NCI-H748 (cell line): ENCODE measurements around the gene SERPINE2.
"Not testable (repeated sequence)": the region's sequence is repeated elsewhere in the genome, so short reads cannot be mapped to it uniquely, and the experiment has no call there.

ENCODE experiments used
- DNase-seq: peaks from one replicate; lab custom pipeline; 2025; ENCODE audit not compliant: unreplicated experiment; lab: John Stamatoyannopoulos, UW

Gene SERPINE2

DNA sequence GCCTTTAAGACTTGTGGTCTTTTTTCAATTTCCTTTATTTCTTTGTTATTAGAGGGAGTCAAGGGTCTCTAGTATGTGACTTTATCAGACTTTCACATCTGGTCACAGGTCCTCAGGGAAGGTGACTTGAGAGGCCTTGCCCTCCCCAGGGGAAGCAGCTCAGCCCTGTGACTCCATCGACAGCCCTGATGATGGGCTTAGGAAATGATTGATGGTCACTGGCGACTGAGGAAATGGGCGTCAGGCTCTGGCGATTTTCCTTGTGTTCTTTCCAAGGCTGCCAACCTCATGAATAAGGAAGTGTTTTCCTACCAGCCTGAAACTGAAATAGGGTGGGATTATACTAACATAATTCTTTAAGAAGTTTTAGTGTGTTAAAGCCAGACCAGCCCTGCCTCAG lies 21.1 kb downstream of the SERPINE2 start:
- DNase-seq, result no peak

DNA sequence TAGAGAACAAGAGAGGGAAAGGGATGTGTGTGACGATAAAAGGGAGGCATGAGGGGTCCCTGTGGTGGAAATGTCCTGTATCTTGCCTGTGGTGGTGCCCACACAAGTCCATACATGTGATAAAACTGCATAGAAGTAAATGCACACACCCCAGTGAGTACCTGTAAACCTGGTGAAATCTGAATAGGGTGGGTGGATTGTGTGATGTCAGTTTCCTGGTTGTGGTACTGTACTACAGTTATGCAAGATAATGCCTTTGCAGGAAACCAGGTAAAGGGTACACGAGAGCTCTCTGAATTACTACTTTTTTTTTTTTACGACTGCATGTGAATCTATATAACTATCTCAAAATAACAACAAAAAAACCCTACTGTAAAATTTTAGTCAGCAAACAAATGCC lies 22.1 kb downstream of the SERPINE2 start:
- no peak for DNase-seq

DNA sequence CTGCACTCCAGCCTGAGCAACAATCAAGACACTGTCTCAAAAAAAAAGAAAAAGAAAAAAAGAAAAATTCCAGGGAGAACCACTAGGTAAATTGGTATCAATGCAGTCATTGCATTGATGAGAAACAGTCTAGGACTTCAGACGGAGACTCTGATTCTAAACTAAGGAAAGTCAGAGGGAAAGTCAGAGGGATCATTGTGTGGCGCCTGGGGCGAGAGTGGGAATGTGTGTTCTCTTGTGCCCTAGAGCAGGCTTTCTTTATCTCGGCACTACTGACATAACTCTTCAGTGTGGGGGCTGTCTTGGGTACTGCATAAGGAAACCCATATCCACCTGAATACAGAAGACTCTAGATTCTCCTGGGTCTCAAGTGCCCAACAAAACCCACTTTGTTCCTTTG lies 24.8 kb downstream of the SERPINE2 start:
- no peak for DNase-seq

DNA sequence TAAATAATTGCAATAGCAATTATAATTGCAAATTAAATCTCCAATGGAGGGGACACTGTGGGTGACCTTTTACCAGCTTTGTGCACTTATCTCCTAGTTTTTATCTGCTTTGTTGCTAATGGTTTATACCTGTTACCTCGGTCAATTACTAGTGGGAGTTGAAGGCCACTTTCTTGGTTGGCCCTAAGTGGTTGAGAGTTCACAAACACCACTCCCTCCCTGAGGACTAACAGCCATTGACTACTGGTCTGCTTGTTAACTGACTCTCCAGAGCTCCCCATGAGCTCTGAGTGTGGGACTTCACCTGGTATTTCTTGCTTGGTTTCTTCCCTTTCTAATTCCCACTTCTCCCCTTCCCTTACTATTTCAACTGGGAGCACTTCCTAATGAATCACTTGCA lies 27.2 kb downstream of the SERPINE2 start:
- no peak for DNase-seq

DNA sequence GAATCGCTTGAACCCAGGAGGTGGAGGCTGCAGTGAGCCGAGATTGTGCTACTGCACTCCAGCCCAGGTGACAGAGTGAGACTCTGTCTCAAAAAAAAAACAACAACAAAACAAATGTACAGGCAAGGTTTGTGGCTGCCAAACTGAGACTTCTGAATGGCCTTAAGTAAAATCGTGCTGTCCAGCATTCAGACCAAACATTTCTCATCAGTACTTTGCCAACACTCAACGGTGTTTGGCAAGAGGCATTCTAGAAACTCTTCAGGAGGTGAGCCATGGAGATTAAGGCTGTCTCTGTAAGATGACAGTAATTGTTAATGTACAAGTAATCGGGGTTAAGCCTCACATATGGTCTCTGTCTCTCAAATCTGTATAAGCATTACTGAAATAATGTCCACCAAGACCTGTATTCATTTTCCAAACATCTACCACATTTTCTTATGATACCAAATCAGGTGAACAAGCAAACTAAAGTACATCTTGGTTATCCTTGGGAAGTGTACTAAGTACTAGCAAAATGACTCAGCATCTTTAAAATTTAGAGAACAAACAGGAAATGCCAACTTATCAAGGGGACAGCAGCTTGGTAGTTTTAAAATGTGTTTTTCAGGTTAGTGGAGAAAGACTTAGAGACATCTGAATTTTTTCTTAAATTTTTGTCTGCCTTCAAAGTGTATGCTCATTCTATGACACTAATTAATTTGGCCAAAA lies 29.3 kb downstream of the SERPINE2 start:
- DNase-seq, result no peak

DNA sequence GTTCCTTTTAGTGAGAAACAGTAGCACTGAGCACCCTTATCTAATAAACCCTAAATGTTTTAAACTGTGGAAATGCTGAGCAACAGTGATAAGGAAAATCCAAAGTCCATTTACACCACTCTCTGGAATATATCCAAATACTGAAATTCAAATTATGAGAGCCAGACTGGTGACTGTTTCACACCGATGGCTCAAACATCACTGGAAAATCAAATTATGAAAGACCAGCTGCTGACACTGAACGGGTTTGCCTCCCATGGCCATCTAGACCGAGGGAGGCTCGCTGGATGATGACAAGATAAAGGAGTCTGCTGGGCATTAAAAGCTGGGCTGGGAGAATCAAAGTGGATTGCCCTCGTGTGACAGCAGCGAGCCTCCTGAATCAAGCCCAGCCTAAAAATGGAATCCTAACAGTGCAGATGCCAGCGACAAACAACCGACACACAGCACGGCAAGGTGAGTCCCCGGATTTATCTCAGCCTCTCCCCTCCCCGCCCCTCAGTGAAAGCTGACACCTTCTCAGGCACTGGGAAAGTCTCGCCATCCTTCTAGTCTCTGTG lies 30.3 kb downstream of the SERPINE2 start:
- no peak for DNase-seq

DNA sequence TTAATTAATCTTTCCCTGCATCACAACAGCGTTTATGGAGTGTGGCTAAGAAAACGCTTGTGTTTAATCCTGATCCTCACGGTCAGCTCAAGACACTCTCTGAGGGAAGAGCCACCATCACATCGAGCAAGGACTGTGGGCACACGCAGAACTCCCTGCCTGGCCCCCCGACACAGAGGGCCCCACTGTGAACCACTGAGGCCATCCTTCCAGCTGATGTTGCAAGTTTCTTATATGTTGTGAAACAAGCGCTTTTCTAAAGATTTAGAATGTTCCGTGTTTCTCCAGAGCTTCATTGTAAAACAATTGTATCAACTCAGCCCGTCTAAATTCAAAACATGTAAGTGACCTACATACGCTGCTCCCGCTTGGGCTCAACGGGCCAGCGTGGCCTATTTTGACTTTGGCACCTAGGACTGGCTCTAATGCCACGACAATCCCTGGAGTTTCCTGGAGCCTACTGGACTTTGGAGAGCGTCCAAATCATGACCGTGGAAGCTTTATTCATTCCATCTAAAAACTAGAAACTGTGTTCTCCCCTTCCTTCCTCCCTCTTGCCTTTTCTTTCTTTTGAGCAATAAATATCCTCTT lies 34.9 kb downstream of the SERPINE2 start:
- no peak for DNase-seq

DNA sequence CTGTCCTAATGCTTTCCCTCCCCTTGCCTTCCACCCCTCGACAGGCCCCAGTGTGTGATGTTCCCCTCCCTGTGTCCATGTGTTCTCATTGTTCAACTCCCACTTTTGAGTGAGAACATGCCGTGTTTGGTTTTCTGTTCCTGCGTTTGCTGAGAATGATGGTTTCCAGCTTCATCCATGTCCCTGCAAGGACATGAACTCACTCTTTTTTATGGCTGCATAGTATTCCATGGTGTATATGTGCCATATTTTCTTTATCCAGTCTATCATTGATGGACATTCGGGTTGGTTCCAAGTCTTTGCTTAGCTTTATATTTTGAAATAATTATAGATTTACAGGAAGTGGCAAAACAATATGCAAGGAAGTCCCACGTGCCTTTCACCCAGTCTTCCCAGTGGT lies 38.4 kb downstream of the SERPINE2 start:
- DNase-seq, result not testable (repeated sequence)

DNA sequence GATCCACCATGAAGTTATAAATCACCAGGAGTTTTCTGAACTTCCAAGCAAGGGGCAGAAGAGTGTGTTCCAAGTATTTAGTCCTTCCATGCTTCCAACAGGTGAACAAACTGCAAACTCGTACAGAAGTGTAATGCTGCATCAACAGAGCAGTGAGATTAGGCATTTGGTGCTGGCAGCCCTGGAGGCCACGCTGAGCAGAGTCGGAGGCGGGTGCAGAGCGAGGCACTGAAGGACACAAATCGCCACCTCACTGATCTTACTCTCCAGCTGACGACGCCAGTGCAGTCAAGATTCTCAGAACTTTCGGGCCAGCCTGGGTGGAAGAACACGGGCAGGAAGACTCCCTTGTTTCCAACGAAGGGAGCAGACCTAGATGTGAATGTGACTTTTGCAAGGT lies 39.2 kb downstream of the SERPINE2 start:
- no peak for DNase-seq

DNA sequence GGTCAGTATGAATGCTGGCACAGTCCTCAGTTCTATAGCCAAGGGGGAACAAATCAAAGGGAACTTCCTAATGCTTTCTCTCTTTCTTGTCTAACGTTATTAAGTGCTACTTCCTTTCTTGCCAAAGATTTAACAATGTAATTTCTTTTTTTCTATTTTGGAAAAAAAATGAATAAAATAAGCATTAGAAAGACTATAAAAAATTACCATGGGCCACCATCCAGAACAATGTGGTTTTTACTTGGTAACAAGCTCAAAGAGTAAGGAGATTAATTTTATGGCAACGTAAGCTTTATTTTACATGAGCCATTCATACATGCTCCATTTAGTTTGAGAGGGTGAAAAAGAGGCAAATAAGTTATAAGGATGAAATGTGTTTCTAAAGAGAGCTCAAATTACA lies 40.1 kb downstream of the SERPINE2 start:
- no peak for DNase-seq

DNA sequence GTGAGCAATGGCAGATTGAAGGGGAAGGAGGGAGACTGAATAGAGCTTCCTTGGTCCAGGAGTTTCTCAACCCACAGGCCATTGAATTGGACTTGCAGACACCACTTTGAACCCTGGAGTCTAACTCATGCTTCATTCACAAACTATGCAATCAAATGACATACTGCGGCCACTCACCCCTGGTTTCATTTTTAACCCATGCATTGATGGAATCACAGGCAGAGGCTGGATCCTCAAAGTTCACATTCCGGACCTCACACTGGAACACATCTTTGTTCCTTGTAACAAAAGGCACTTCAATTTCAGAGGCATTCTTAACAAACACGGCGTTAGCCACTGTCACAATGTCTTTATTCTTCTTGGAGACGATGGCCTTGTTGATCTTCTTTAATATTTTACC lies 41.1 kb downstream of the SERPINE2 start:
- no peak for DNase-seq

DNA sequence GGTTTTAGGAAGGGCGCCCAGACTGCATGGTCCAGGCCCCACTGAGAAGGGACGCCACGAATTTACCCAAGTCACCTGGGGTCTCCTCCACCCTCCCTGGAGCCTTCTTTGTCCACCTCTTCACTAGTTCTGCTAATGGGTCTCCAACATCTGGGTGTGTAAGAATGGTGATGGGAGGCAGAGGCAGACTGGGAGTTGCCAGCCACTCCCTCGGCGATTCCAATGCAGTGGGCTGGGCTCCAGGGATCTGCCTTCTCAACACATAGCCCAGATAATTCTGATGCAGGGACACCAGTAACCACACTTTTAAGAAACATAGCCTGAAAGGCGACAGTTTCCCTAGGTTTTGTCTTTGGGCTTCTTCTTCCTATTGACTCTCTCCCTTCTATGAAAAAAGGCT lies 42.7 kb downstream of the SERPINE2 start:
- no peak for DNase-seq

DNA sequence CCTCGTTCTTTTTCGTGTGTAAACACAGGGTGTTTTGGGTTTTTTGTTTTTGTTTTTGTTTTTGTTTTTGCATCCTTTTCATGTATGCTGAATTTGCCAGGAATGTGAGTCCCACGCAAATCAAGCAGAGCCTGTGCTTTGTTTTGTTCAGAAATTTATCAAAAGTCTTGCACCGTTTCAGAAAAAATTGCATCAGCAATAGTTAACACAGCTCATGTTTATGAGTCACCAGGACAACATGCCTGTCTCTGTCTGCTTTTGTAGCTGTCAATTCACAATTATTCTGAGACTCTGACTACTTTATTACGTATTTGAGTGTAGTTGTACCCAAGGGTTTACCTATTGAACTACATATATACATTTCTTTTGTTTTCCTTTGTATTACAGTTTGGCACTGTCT lies 43.5 kb downstream of the SERPINE2 start:
- DNase-seq, result no peak

DNA sequence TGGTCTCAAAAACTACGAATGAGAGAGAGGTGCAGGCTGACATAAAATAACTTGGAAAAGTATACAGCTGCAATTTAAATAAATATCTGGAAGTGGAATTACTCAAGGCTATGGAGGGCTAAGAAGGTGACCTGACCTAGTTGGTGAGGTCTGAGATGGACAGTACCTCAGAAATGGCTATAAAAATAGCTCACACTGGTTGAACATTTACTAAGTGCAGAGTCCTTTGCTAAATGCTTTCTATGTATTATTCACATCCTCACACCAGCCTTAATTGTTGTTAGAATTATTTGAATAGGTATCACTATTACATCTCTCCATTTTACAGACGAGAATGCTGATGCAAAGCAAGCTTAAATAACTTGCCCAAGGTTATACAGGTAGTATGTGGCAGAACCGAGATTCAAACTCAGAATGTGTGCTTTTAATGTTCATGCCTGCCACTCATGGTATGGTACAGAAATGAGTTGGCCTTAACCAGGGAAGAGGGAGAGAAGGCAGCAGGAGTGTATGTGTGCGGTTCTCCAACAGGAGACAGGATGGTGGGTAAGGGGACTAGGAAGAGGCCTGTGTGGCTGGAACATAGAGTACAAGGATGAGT lies 44.4 kb downstream of the SERPINE2 start:
- no peak for DNase-seq

DNA sequence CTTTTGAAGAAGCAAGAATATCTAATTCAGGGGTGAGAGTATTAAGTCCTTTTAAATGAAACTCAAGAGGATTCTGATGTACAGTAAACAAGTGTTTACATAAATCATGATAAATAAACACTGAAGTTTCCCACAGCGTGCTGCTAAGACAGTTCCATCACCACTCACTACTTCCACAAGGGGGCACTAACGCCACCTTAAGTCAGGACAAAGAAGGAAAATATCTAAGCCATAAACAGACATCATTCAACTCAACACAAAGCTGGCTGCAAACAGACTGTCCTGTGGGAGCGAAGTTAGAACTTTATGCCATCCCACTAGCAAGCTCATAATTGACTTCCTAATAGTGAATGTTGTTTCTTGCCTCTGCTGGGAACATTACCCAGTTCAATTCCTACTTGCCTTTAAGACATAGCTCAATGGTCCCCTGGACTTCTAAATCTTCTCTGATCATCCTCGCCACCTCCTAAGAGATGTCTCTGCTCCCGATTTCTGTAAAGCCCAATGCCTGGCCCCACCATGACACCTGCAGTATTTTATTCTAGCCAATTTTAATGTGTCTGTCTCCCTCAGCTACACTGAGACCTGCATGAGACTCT lies 45.4 kb downstream of the SERPINE2 start:
- DNase-seq, result peak; percentile 69

DNA sequence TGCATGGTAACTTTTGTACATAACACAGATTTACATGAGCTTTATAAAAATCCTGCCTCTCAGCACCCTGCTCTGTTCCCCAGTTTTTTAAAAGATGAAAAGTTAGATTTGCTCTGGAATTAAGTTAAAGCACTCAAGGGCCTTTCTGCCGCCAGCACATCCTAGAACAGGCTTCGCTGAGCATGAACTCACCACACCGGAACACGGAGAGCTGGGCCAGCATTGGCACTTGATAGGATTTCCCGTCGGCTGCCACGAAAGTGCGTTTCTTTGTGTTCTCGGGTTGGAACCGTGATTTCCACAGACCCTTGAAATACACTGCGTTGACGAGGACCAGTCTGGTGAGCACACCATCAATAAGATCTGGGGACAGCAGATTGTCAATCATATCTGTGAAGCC lies 47.5 kb downstream of the SERPINE2 start:
- no peak for DNase-seq

DNA sequence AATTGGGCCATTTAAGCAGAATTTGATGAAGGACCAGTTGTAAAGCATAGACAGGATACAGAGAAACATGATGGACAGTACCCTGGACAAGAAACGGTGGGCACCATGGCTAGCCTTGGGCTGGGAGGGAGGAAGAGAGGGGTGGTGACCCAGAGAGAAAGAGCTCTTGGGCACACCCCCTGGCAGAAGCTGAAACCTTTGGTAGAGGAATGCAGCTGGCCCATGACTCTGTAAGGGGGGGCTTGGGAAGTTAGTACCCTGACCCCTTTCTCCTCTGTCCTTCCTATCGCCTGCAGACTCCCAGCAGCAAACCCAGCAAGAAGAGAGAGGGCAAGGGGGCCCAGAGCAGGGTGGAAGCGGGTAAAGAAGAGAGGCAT lies 49.2 kb downstream of the SERPINE2 start:
- DNase-seq, result no peak

DNA sequence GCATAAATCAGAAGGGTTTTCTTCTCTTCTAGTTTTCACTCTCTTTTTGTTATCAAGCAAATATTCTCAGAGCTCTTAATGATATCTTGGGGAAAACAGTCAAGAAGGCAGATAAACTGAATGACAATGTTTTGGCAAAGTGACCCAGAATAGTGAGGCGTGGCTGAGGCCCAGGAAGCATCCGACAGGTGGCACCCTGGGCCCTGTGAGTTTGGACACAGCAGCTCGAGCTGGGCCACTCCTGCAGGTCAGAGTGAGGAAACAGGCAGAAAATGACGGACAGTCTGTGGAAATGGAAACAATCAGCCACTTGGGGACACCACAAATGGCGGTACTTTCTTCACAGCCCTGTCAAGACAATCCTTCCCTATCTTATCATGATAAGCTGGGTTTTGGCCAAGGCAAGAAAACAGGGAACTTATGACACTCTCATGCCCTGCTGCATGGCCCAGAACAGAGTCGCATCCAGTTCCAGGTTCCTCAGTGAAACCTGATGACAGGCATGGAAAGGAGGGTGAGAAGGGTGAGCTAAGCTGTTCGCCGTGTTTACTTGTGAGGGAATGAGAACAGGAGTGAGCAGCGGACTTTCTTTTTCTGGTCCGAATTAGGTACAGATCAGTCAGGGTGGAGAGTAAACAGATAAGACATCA lies 49.8 kb downstream of the SERPINE2 start:
- DNase-seq, result no peak

DNA sequence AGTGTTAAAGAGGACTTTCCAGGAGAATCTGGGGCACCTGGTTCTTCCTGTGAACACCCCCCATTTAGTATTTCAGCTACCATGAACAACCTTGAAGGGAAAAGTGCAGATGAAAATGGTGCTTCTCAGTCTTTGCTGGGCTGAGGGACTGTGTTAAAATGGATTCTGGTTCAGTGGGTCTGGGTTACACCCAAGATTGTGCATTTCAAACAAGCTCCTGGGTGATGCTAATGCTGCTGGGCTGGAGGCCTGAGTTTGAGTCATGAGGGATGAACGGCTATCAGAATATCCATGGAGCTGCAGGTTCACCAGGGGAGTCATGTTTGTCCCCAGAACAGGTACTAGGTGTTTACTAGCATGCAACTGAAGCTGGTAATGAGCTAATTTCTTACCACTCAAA lies 57.8 kb downstream of the SERPINE2 start:
- no peak for DNase-seq

DNA sequence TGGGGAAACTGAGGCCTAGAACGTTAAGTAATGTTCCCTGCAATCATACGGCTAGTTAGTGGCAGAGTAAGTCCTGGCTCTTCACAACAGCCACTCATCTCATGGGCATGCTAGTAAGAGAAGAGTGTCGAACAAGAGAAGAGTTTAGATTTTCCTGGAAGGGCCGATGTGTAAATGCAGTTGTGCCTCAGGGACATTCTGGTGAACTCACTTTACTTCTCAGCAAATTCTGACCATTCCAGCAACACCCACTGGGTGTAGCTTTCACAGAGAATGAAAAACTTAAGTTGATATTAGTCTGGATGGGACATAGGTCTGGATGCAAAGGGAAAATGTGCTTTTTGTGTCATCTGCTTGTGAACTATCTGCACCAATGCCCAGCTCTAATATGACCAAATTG lies 58.3 kb downstream of the SERPINE2 start:
- DNase-seq, result no peak

DNA sequence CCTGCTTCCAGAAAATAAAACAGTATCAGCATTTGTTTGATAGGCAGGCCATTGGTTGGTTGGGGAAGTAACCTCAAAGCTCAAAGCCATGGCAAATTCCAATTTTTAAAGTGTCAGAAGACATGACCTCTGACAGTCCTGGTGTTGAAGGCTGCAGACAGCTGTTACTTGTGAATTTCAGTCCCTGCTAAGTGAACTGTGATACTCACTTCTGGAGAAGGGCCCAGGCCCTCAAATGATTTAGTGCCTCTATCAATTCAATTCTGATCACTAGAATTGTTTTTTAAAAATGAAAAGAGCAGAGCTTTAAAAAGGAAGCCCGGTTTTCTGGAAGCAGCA lies 58.7 kb downstream of the SERPINE2 start:
- no peak for DNase-seq
